HepG2 (cell line): ENCODE data around the gene HIF3A. TPM values are rescaled to one million over a fixed set of nuclear protein-coding genes. Genes with fewer than 3 reads are reported as not detected.

Experiments used
- ATAC-seq: fragments of 200-7000 bp; cut with Tn5 transposase; 3 replicates; pipeline ENCODE4 v1.9.1; 2020; ENCODE audit warnings: mild to moderate bottlenecking, moderate library complexity
- BruUV-seq: library from RNA; stranded (reverse); fragments of 400-500 nt; replicated peaks from 2 replicates; lab custom pipeline; 2021; lab: Mats Ljungman, UMichigan
- CTCF ChIA-PET: fragments of 300-600 bp; formaldehyde crosslinking; extraction: SDS; loops from one replicate; lab custom pipeline; 2021; ENCODE audit warnings: low total read pairs, inconsistent platforms, low intra/inter-chr PET ratio; lab: Yijun Ruan, JAX
- POLR2A ChIA-PET: fragments of 350-600 bp; sonication (Branson Sonifier 250); formaldehyde crosslinking; loops from one replicate; lab custom pipeline; 2020; ENCODE audit warnings: antibody characterized with exemption, inconsistent platforms; lab: Yijun Ruan, JAX
- DNase-seq: peaks from one replicate; pipeline ENCODE4 v3.0.0-alpha.2; 2015; ENCODE audit warnings: low spot score
- FAIRE-seq: peaks from 3 replicates; lab custom pipeline; 2011; peaks lifted over from hg19 to GRCh38; lab: Jason Lieb, UNC
- H2AFZ ChIP-seq: one replicate; pipeline ENCODE4 v1.6.1; 2011; ENCODE audit warnings: low read length, inconsistent platforms
- H3K27ac ChIP-seq: fragments of 300-600 bp; 3 replicates; pipeline ENCODE4 v1.8.0; 2011; ENCODE audit warnings: mixed run types, mild to moderate bottlenecking, mixed read lengths, low read length, inconsistent platforms; ENCODE audit not compliant: insufficient read depth; ENCODE audit errors: extremely low read length
- H3K27me3 ChIP-seq, 2 experiments: fragments of 200-600 bp in 1 of 2; 2 replicates in 1 of 2; 3 replicates in 1 of 2; pipeline versions ENCODE4 v1.6.0 to v1.8.0; 2011; ENCODE audit warnings: low read length in 2 of 2, mild to moderate bottlenecking in 2 of 2, moderate library complexity in 2 of 2, inconsistent platforms in 1 of 2; ENCODE audit not compliant: insufficient read depth in 2 of 2, control insufficient read depth in 1 of 2
- H3K36me3 ChIP-seq, 2 experiments: fragments of 200-600 bp in 1 of 2; replicated peaks in 1 of 2; 2 replicates in 1 of 2; 3 replicates in 1 of 2; pipeline versions ENCODE4 v1.5.1 to v1.8.0; 2011; ENCODE audit warnings: low read length in 2 of 2, inconsistent platforms in 1 of 2; ENCODE audit not compliant: insufficient read depth in 2 of 2, control insufficient read depth in 1 of 2
- H3K4me1 ChIP-seq: 2 replicates; pipeline ENCODE4 v1.5.1; 2012; ENCODE audit warnings: low read length, inconsistent platforms; ENCODE audit not compliant: insufficient read depth
- H3K4me2 ChIP-seq: 2 replicates; pipeline ENCODE4 v1.6.0; 2011; ENCODE audit warnings: low read depth, low read length, inconsistent platforms
- H3K4me3 ChIP-seq, 3 experiments: fragments of 200-600 bp in 1 of 3; sonication (generic), shearing (Covaris generic) in 1 of 3; replicated peaks in 1 of 3; 2 replicates each; pipeline ENCODE4 v1.5.1; 2011 to 2016; ENCODE audit warnings: low read length in 3 of 3, inconsistent platforms in 2 of 3, low read depth in 2 of 3, mild to moderate bottlenecking in 2 of 3, control low read depth in 1 of 3, mixed read lengths in 1 of 3; ENCODE audit not compliant: insufficient read depth in 1 of 3
- H3K79me2 ChIP-seq: one replicate; pipeline ENCODE4 v1.6.1; 2011; ENCODE audit warnings: low read length, inconsistent platforms; ENCODE audit not compliant: insufficient read depth
- H3K9ac ChIP-seq: 2 replicates; pipeline ENCODE4 v1.6.0; 2011; ENCODE audit warnings: mild to moderate bottlenecking, low read depth, low read length, inconsistent platforms; ENCODE audit not compliant: insufficient read depth
- H3K9me3 ChIP-seq: 2 replicates; pipeline ENCODE4 v1.5.1; 2012; ENCODE audit warnings: mild to moderate bottlenecking, low read length
- H4K20me1 ChIP-seq: 2 replicates; pipeline ENCODE4 v1.6.0; 2011; ENCODE audit warnings: inconsistent platforms, mild to moderate bottlenecking, low read length, moderate library complexity; ENCODE audit not compliant: insufficient read depth
- BRCA1 ChIP-seq: sonication (generic); formaldehyde crosslinking; IDR thresholded peaks from 2 replicates; pipeline ENCODE4 v1.4.0; 2020; ENCODE audit warnings: missing genetic modification reagents
- FOXA1 ChIP-seq, 2 experiments: fragments of 450-650 bp in 1 of 2; sonication (generic) in 1 of 2; formaldehyde crosslinking in 1 of 2; IDR thresholded peaks; 2 replicates each; pipeline versions ENCODE4 v1.4.0 to v1.6.1; 2016 to 2020; ENCODE audit warnings: missing genetic modification reagents in 1 of 2
- HDAC2 ChIP-seq: sonication (generic); formaldehyde crosslinking; IDR thresholded peaks from 2 replicates; pipeline ENCODE4 v1.4.0; 2020; ENCODE audit warnings: missing genetic modification reagents
- NFE2L1 ChIP-seq: sonication (generic); formaldehyde crosslinking; IDR thresholded peaks from 2 replicates; pipeline ENCODE4 v1.4.0; 2020; ENCODE audit warnings: missing genetic modification reagents, mild to moderate bottlenecking, borderline replicate concordance
- NFIB ChIP-seq: sonication (generic); formaldehyde crosslinking; IDR thresholded peaks from 2 replicates; pipeline ENCODE4 v1.9.0; 2021; ENCODE audit warnings: missing genetic modification reagents, mild to moderate bottlenecking, borderline replicate concordance
- RORA ChIP-seq: sonication (generic); formaldehyde crosslinking; IDR thresholded peaks from 2 replicates; pipeline ENCODE4 v1.5.0; 2020; ENCODE audit warnings: mild to moderate bottlenecking, missing genetic modification reagents, moderate library complexity
- THAP9 ChIP-seq: sonication (generic); formaldehyde crosslinking; IDR thresholded peaks from 2 replicates; pipeline ENCODE4; 2020; ENCODE audit warnings: missing genetic modification reagents, mild to moderate bottlenecking, borderline replicate concordance
- ZBTB21 ChIP-seq: sonication (generic); formaldehyde crosslinking; IDR thresholded peaks from 2 replicates; pipeline ENCODE4 v1.4.0; 2020; ENCODE audit warnings: missing genetic modification reagents
- ZBTB44 ChIP-seq: sonication (generic); formaldehyde crosslinking; IDR thresholded peaks from 2 replicates; pipeline ENCODE4 v1.4.0; 2020; ENCODE audit warnings: missing genetic modification reagents
- ZFP41 ChIP-seq: sonication (generic); formaldehyde crosslinking; IDR thresholded peaks from 2 replicates; pipeline ENCODE4 v1.4.0; 2020; ENCODE audit warnings: mild to moderate bottlenecking, missing genetic modification reagents, borderline replicate concordance
- ZMYM3 ChIP-seq: sonication (generic); formaldehyde crosslinking; IDR thresholded peaks from 2 replicates; pipeline ENCODE4 v1.5.1; 2020; ENCODE audit warnings: mild to moderate bottlenecking, missing genetic modification reagents
- ZNF17 ChIP-seq: sonication (generic); formaldehyde crosslinking; IDR thresholded peaks from 2 replicates; pipeline ENCODE4 v1.5.0; 2020; ENCODE audit warnings: mild to moderate bottlenecking, missing genetic modification reagents
- ZNF205 ChIP-seq: IDR thresholded peaks from 2 replicates; pipeline ENCODE4 v1.6.1; 2018; ENCODE audit warnings: missing biosample characterization, missing genetic modification reagents
- ZNF331 ChIP-seq: sonication (generic); formaldehyde crosslinking; IDR thresholded peaks from 2 replicates; pipeline ENCODE4 v1.4.0; 2020; ENCODE audit warnings: missing genetic modification reagents
- ZNF414 ChIP-seq: sonication (generic); formaldehyde crosslinking; IDR thresholded peaks from 2 replicates; pipeline ENCODE4 v1.5.0; 2020; ENCODE audit warnings: missing genetic modification reagents
- ZNF446 ChIP-seq: sonication (generic); formaldehyde crosslinking; IDR thresholded peaks from 2 replicates; pipeline ENCODE4 v1.5.0; 2020; ENCODE audit warnings: mild to moderate bottlenecking, missing genetic modification reagents
- ZNF550 ChIP-seq: sonication (generic); formaldehyde crosslinking; IDR thresholded peaks from 2 replicates; pipeline ENCODE4 v1.4.0; 2020; ENCODE audit warnings: mild to moderate bottlenecking, missing genetic modification reagents, borderline replicate concordance
- ZNF607 ChIP-seq: sonication (generic); formaldehyde crosslinking; IDR thresholded peaks from 2 replicates; pipeline ENCODE4 v1.5.1; 2020; ENCODE audit warnings: missing genetic modification reagents, mild to moderate bottlenecking, borderline replicate concordance
- ZNF615 ChIP-seq: sonication (generic); formaldehyde crosslinking; IDR thresholded peaks from 2 replicates; pipeline ENCODE4 v1.5.0; 2020; ENCODE audit warnings: mild to moderate bottlenecking, missing genetic modification reagents, borderline replicate concordance
- ZNF761 ChIP-seq: sonication (generic); formaldehyde crosslinking; conservative IDR thresholded peaks from 2 replicates; pipeline ENCODE4 v1.4.0; 2020; ENCODE audit warnings: mild to moderate bottlenecking, missing genetic modification reagents
- WGBS: methylation state at CpG from one replicate; pipeline ENCODE4 v1.1.6; 2017; ENCODE audit warnings: low lambda C conversion rate; 5-methylcytosine and 5-hydroxymethylcytosine counted together
- in situ Hi-C: cut with HindIII; loops from 2 replicates; pipeline ENCODE4 v1.10.0; 2017; ENCODE audit warnings: low pct_unique_long_range_greater_than_20kb; ENCODE audit not compliant: extremely low pct_ligation_motif_present
- intact Hi-C: fragments of 100-400 bp; cut with micrococcal nuclease; formaldehyde crosslinking; loops from one replicate; pipeline ENCODE4 v1.10.0; 2022; ENCODE audit not compliant: unreplicated experiment
- polyA plus RNA-seq, 8 experiments: library from polyadenylated mRNA; depleted of rRNA in 3 of 8; stranded (reverse) in 7 of 8; unstranded in 1 of 8; fragments of >200 nt; fragmentation: Illumina TruSeq in 4 of 8; extraction: Trizol in 4 of 8; gene quantifications; 2 replicates each; pipeline versions ENCODE4 v1.2.1 to v1.2.3, GENCODE V29; 2011 to 2016; ENCODE audit warnings: low read depth in 4 of 8, missing spikeins in 1 of 8, mixed read lengths in 1 of 8; ENCODE audit not compliant: insufficient read depth in 1 of 8
- total RNA-seq, 5 experiments: library from RNA; depleted of rRNA; stranded (reverse); fragments of >200 nt; fragmentation: Illumina TruSeq; extraction: Trizol; gene quantifications; 2 replicates each; pipeline ENCODE4 v1.2.3, GENCODE V29; 2016; ENCODE audit warnings: low read depth in 1 of 5

HIF3A gene
- total and polyA plus RNA-seq, 2 of the 13 experiments (the other 11 are each of a cell fraction or from before 2014, with no cell fraction given): 0.09 to 0.22 TPM

- TF ChIP-seq ZNF607 (CRISPR knock-in tag) (no peak), ZNF761 (CRISPR knock-in tag) (no peak), ZFP41 (CRISPR knock-in tag) (no peak), ZNF446 (no peak), FOXA1 (IDR thresholded peaks at IDR 0.05) (no peak), FOXA1 (CRISPR knock-in tag; IDR thresholded peaks at IDR 0.05) (no peak), NFE2L1 (CRISPR knock-in tag) (no peak), ZNF615 (CRISPR knock-in tag) (no peak), NFIB (CRISPR knock-in tag) (no peak)
- TF ChIP-seq, all 625 proteins: peak for 0
These were observed 42.6 kb downstream of the HIF3A start (continued) for GRCh38 chr19:46339446-46339845.

- H3K27ac ChIP-seq: no peak overlapping the region
- no TSS peak for BruUV-seq
- intact Hi-C loops: no loop called here
These were observed 43.3 kb downstream of the HIF3A start for GRCh38 chr19:46340051-46340659.

More at GRCh38 chr19:46340051-46340659, 43.3 kb downstream of the HIF3A start:
- no peak for ATAC-seq
- Histone ChIP-seq H4K20me1 (no peaks in the 10 kb centered on the region), H3K4me2 (no peak overlapping the region), H3K9me3 (no peaks in the 10 kb centered on the region), H3K79me2 (no peaks in the 10 kb centered on the region), H3K27me3 (no peaks in the 10 kb centered on the region; a peak in 1 of 5 replicates), H3K36me3 (no peaks in the 10 kb centered on the region), H3K9ac (no peak overlapping the region), H3K4me1 (peaks cover 8% of the 10 kb centered on the region), H3K4me3 (no peak overlapping the region), H2AFZ (no peak overlapping the region)
- 76% methylated on average over 11 of the region's 11 CpGs for WGBS
- in situ Hi-C loops: no loop called here
- FAIRE-seq: no peak
- CTCF ChIA-PET: no interaction called here
- no peak for DNase-seq
- POLR2A ChIA-PET: no interaction called here
- no peak for TF ChIP-seq ZNF331 (CRISPR knock-in tag)
- TF ChIP-seq ZNF205 (CRISPR knock-in tag): no peak
- TF ChIP-seq BRCA1 (CRISPR knock-in tag): no peak
- no peak for TF ChIP-seq ZMYM3 (CRISPR knock-in tag)
- TF ChIP-seq ZNF550: no peak
- no peak for TF ChIP-seq ZNF17 (CRISPR knock-in tag)
- TF ChIP-seq THAP9 (CRISPR knock-in tag): no peak
- no peak for TF ChIP-seq ZBTB44 (CRISPR knock-in tag)
- no peak for TF ChIP-seq ZBTB21 (CRISPR knock-in tag)
- no peak for TF ChIP-seq HDAC2 (CRISPR knock-in tag)
- no peak for TF ChIP-seq RORA (CRISPR knock-in tag)
- TF ChIP-seq ZNF414 (CRISPR knock-in tag): no peak
